Small intestine (tissue), 7 donors: ENCODE measurements around the gene SRRM4. TPM values are rescaled to one million over a fixed set of nuclear protein-coding genes. Genes with fewer than 3 reads are reported as not detected.

Experiments used
- DNase-seq, 2 donors: peaks; one replicate each; pipeline versions ENCODE4 v3.0.0 to v3.0.0-alpha.2; 2013
- FAIRE-seq: peaks from 2 replicates; lab custom pipeline; 2012; peaks lifted over from hg19 to GRCh38; lab: Jason Lieb, UNC
- H3K27ac ChIP-seq, 3 donors: one replicate each; pipeline ENCODE4 v1.5.1; 2013; ENCODE audit warnings: low read length in 2 of 3, mild to moderate bottlenecking in 2 of 3, control low read depth in 1 of 3, inconsistent platforms in 1 of 3, low read depth in 1 of 3, moderate library complexity in 1 of 3
- H3K27me3 ChIP-seq, 3 donors: one replicate each; pipeline ENCODE4 v1.6.1; 2013; ENCODE audit warnings: low read length in 3 of 3, inconsistent platforms in 1 of 3; ENCODE audit not compliant: control insufficient read depth in 3 of 3, insufficient read depth in 3 of 3
- H3K36me3 ChIP-seq, 3 donors: one replicate each; pipeline ENCODE4 v1.6.1; 2013; ENCODE audit warnings: low read length in 3 of 3, inconsistent platforms in 1 of 3, low read depth in 1 of 3, mild to moderate bottlenecking in 1 of 3, moderate library complexity in 1 of 3; ENCODE audit not compliant: control insufficient read depth in 3 of 3, insufficient read depth in 2 of 3
- H3K4me1 ChIP-seq, 3 donors: one replicate each; pipeline ENCODE4 v1.6.1; 2013; ENCODE audit warnings: low read length in 2 of 3, inconsistent platforms in 1 of 3, low read depth in 1 of 3, mild to moderate bottlenecking in 1 of 3, moderate library complexity in 1 of 3; ENCODE audit not compliant: control insufficient read depth in 3 of 3, insufficient read depth in 2 of 3
- H3K4me3 ChIP-seq, 3 donors: one replicate each; pipeline ENCODE4 v1.5.1; 2013; ENCODE audit warnings: low read length in 3 of 3, control low read depth in 1 of 3, inconsistent platforms in 1 of 3, low read depth in 1 of 3, mild to moderate bottlenecking in 1 of 3, moderate library complexity in 1 of 3
- H3K9me3 ChIP-seq, 2 donors: one replicate each; pipeline ENCODE4 v1.6.1; 2013; ENCODE audit warnings: low read depth in 1 of 2, low read length in 1 of 2; ENCODE audit not compliant: control insufficient read depth in 2 of 2, insufficient read depth in 1 of 2
- WGBS, 3 donors: extraction: QIAGEN DNeasy Blood & Tissue Kit; methylation state at CpG; one replicate each; pipeline ENCODE4 v1.1.7; 2013; 5-methylcytosine and 5-hydroxymethylcytosine counted together
- polyA plus RNA-seq, 4 donors: library from polyadenylated mRNA; stranded (reverse) in 3 of 4; unstranded in 1 of 4; fragments of 200-250 nt in 3 of 4; fragments of 120-200 nt in 1 of 4; gene quantifications; one replicate each; pipeline versions ENCODE4 v1.2.1 to v1.2.3, GENCODE V29; 2013
- donor health status: healthy with polysubstance abuse.
- donor health status: control.
- donor health status: control.
- donor health status: Bipolar disorder and iron deficiency.
- donor health status: healthy.

The SRRM4 gene
- polyA plus RNA-seq, 4 donors = 0.15 to 0.21 TPM; not detected in 2

DNA sequence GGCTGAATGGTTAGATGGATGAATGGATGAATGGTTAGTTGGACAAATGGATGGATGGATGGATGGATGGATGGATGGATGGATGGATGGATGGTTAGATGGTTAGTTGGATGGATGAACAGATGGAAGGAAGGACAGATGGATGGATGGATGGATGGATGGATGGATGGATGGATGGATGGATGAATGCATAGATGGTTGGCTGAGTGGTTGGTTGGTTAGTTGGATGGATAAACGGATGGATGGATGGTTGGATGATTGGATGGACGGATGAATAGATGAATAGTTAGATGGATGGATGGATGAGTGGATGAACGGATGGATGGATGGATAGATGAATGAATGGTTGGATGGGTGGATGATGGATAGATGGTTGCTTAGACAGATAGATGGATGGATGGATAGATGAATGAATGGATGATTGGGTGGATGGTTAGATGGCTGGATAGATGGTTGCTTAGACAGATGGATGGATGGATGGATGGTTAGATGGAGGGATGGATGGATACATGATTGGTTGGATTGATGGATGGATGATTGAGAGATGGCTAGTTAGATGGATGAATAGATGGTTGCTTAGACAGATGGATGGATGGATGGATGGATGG lies 148.6 kb downstream of the SRRM4 start:
- Histone ChIP-seq H3K27me3 (no peaks in the 10 kb centered on the region), H3K4me3 (no peak overlapping the region), H3K4me1 (no peaks in the 10 kb centered on the region), H3K36me3 (no peaks in the 10 kb centered on the region), H3K27ac (no peak overlapping the region), H3K9me3 (peaks cover 0 to 11% of the 10 kb centered on the region in 2 donors)
- FAIRE-seq (no peak), DNase-seq (no peak)
- WGBS, 3 donors = 76 to 80% (median 78%) methylated on average over 3 of the region's 3 CpGs

DNA sequence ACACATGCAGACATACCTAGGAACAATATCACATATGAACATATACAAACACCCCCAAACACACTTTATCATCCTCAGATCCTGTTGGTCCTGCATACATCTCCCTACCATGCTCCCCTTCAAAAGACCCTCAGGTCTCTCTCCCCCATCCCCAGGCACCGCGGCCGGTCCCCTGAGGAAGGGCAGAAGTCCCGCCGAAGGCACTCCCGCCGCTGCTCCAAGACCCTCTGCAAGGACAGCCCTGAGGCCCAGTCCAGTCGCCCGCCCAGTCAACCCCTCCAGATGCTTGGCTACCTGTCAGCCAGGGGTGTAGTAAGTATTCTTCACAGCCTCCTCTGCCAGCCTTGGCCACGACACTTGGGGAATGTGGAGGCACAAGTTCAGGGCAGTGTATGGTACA lies 149.2 kb downstream of the SRRM4 start:
- 82 to 91% (median 90%) methylated on average over 7 to 10 of the region's 10 CpGs for WGBS, 3 donors
- no peaks in the 10 kb centered on the region for H3K4me1 ChIP-seq
- peaks cover 0 to 11% of the 10 kb centered on the region in 2 donors for H3K9me3 ChIP-seq
- no peak overlapping the region for H3K4me3 ChIP-seq
- DNase-seq = no peak
- no peaks in the 10 kb centered on the region for H3K27me3 ChIP-seq
- H3K36me3 ChIP-seq = no peaks in the 10 kb centered on the region
- no peak overlapping the region for H3K27ac ChIP-seq
- no peak for FAIRE-seq

DNA sequence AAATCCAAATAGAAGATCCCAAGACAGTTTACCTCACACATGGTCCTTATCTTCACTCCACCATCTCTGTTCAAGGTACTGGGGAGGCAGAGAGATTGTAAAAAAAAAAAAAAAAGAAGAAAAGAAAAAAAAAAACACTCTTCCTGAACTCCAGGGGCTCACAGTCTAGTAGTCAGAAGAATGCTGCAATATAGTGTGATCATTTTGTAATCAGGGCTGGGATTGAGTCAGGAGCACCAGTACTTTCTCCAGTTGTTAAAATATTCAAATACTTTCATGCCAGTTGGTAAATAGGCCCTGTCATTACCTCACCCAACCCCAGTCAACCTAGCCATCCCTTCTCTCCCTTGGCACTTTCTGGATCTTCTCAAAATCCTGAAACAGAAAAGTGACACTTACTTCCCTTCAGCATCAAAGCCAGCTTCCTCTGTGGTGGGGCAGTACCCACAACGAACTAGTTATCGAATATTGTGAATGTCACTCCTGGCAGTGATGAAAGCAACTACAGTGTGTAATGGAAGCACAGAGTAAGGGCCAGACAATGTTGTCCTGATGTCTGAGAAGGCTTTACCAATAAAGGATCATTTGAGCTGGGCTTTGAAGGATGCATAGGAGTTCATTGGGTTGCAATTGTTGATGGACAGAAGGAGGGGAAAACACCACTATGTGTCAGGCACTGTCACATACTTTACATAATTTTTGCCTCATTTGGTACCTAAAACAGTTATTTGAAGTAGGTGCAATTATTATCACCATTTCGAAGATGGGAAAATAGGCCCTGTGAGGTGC lies 153.1 kb downstream of the SRRM4 start:
- no peak for FAIRE-seq
- H3K9me3 ChIP-seq = peaks cover 0 to 11% of the 10 kb centered on the region in 2 donors

GRCh38 chr12:119136811-119137410 lies 155.6 kb downstream of the SRRM4 start:
- 76 to 82% (median 80%) methylated on average over 4 of the region's 4 CpGs for WGBS, 3 donors
- FAIRE-seq = no peak
- no peaks in the 10 kb centered on the region for H3K27me3 ChIP-seq

More for the DNA sequence above, 153.1 kb downstream of the SRRM4 start:
- H3K4me3 ChIP-seq = no peak overlapping the region
- H3K4me1 ChIP-seq = no peaks in the 10 kb centered on the region
- DNase-seq = no peak
- no peaks in the 10 kb centered on the region for H3K36me3 ChIP-seq
- H3K27me3 ChIP-seq = no peaks in the 10 kb centered on the region
- 72 to 84% (median 72%) methylated on average over 3 of the region's 3 CpGs for WGBS, 3 donors
- no peak overlapping the region for H3K27ac ChIP-seq

GRCh38 chr12:119139448-119139847 lies 158.1 kb downstream of the SRRM4 start:
- no peak for DNase-seq
- no peak overlapping the region for H3K27ac ChIP-seq
- no peaks in the 10 kb centered on the region for H3K36me3 ChIP-seq
- FAIRE-seq = no peak
- no peaks in the 10 kb centered on the region for H3K4me1 ChIP-seq
- peaks cover 0 to 2% of the 10 kb centered on the region in 2 donors for H3K9me3 ChIP-seq
- no peak overlapping the region for H3K4me3 ChIP-seq
- 75 to 80% (median 78%) methylated on average over 2 of the region's 2 CpGs for WGBS, 3 donors
- H3K27me3 ChIP-seq = peaks cover 0 to 2% (median 0%) of the 10 kb centered on the region in 3 donors

More at GRCh38 chr12:119136811-119137410, 155.6 kb downstream of the SRRM4 start:
- no peak overlapping the region for H3K4me3 ChIP-seq
- H3K9me3 ChIP-seq = peaks cover 0 to 9% of the 10 kb centered on the region in 2 donors
- no peak for DNase-seq
- no peaks in the 10 kb centered on the region for H3K4me1 ChIP-seq
- no peak overlapping the region for H3K27ac ChIP-seq
- H3K36me3 ChIP-seq = no peaks in the 10 kb centered on the region

DNA sequence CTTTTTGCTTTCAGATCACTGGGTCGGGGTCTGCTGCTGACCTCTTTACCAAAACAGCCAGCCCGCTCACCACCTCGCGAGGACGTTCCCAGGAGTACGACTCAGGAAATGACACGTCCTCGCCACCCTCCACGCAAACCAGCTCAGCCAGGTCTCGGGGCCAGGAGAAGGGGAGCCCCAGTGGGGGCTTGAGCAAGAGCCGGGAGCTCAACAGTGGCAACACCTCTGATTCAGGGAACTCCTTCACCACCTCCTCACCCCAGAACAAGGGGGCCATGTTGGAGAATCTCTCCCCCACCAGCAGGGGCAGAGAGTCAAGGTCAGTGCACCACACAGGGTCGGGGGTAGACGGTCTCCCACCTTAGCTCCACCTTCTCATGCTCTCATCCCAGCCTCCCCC lies 164.0 kb downstream of the SRRM4 start:
- Histone ChIP-seq H3K9me3 (no peaks in the 10 kb centered on the region), H3K36me3 (no peaks in the 10 kb centered on the region), H3K4me1 (no peaks in the 10 kb centered on the region), H3K4me3 (no peak overlapping the region), H3K27me3 (peaks cover 0 to 2% (median 0%) of the 10 kb centered on the region in 3 donors), H3K27ac (no peak overlapping the region)
- 53 to 78% (median 65%) methylated on average over 13 of the region's 13 CpGs for WGBS, 3 donors
- FAIRE-seq = no peak
- DNase-seq = no peak

DNA sequence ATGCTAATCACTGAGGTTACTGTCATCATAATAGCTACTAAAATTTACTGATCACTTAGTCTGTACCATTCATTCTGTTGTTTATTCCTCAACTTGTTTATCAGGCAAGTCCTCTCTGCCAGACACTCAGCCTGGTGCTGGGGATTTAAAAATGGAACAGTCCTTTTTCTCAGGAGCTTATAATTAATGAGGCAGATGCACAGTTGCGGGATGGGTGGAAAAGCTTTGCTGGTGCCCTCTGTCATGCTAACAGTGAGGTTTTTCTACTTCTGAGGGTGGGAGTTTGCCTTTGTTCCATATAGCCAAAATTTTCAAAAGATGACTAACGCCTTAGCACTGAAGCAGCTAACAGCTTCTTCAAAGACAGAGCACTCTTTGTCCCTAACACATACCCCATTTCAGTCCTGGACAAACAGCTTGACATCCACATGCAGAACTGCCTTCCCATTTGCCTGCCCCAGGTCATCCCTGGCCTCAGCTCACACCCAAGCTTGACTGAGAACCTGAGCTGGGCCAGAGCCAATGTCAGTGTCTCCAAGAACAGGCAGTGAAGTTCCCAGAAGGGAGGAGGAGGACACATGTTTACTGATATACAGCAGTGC lies 166.6 kb downstream of the SRRM4 start:
- WGBS, 3 donors = 70 to 88% (median 73%) methylated on average over 2 of the region's 2 CpGs
- H3K4me1 ChIP-seq = no peaks in the 10 kb centered on the region
- H3K4me3 ChIP-seq = no peak overlapping the region
- H3K27ac ChIP-seq = no peak overlapping the region
- no peak for FAIRE-seq
- no peak for DNase-seq
- peaks cover 0 to 2% (median 0%) of the 10 kb centered on the region in 3 donors for H3K27me3 ChIP-seq
- H3K9me3 ChIP-seq = peaks cover 0 to 2% of the 10 kb centered on the region in 2 donors
- no peaks in the 10 kb centered on the region for H3K36me3 ChIP-seq

DNA sequence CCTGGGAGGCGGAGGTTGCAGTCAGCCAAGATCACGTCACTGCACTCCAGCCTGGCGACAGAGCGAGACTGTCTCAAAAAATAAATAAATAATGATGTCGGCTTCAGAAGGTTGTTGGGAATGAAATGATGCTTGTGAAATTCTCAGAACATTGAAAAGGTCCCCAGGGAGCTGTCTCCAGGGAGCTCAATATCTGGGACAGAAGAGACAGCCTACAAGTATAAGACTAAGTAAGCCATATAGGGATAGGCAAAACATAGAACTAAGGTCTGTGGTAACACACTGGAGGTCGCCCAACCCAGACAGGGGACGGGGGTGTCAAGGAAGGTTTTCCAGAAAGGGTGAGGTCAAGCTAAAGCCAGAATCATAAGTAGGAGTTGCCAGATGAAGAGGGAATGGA lies 167.9 kb downstream of the SRRM4 start:
- peaks cover 0 to 4% (median 3%) of the 10 kb centered on the region in 3 donors for H3K27me3 ChIP-seq
- no peaks in the 10 kb centered on the region for H3K36me3 ChIP-seq
- H3K27ac ChIP-seq = no peak overlapping the region

More for the DNA sequence above, 167.9 kb downstream of the SRRM4 start:
- Histone ChIP-seq H3K9me3 (peaks cover 0 to 2% of the 10 kb centered on the region in 2 donors), H3K4me3 (no peak overlapping the region), H3K4me1 (no peaks in the 10 kb centered on the region)
- DNase-seq (no peak), FAIRE-seq (no peak)
- WGBS, 3 donors = 83 to 90% (median 84%) methylated on average over 7 of the region's 7 CpGs
